Activated CD4-positive, CD25-positive, alpha-beta regulatory T cell treated with anti-CD3 and anti-CD28 coated beads, Interleukin-2, amount 50 U/mL, for 24 hours (primary cell): ENCODE data around the gene GATAD1.
A peak's percentile ranks its signal among the peaks of the same experiment; 100 is the strongest.
"Not testable (repeated sequence)": the region's sequence is repeated elsewhere in the genome, so short reads cannot be mapped to it uniquely, and the experiment has no call there.

Source experiments
- ATAC-seq, 2 donors: fragments of 150-1000 bp; cut with Tn5 transposase; one replicate each; pipeline ENCODE4 v1.10.0; 2021; ENCODE audit warnings: mild to moderate bottlenecking in 1 of 2, moderate library complexity in 1 of 2

GATAD1 gene

GRCh38 chr7:92436612-92437445, 10.5 kb upstream of the GATAD1 start:
- no peak for ATAC-seq

GRCh38 chr7:92437956-92438491, 9.3 kb upstream of the GATAD1 start:
- ATAC-seq: no peak

- ATAC-seq: not testable (repeated sequence)
Measured at GRCh38 chr7:92442720-92443119, 4.6 kb upstream of the GATAD1 start.

- ATAC-seq: no peak
Measured at GRCh38 chr7:92446869-92447344, 375 bp upstream of the GATAD1 start.

GRCh38 chr7:92448205-92448747, 994 bp downstream of the GATAD1 start:
- ATAC-seq: peak; percentile 39 to 42

GRCh38 chr7:92451645-92452044, 4.4 kb downstream of the GATAD1 start:
- ATAC-seq: no peak

- no peak for ATAC-seq
Measured at GRCh38 chr7:92456236-92456635, 9.0 kb downstream of the GATAD1 start.

- no peak for ATAC-seq
Measured at GRCh38 chr7:92460109-92460508, 12.8 kb downstream of the GATAD1 start.

GRCh38 chr7:92460510-92460909, 13.2 kb downstream of the GATAD1 start:
- ATAC-seq: no peak

- ATAC-seq: peak in 1 of 2 donors; percentile 36
Measured at GRCh38 chr7:92461027-92462003, 14.0 kb downstream of the GATAD1 start.

GRCh38 chr7:92462560-92462959, 15.3 kb downstream of the GATAD1 start:
- ATAC-seq: no peak

- no peak for ATAC-seq
Measured at GRCh38 chr7:92464515-92464914, 17.2 kb downstream of the GATAD1 start.

- ATAC-seq: no peak
Measured at GRCh38 chr7:92466682-92467081, 19.4 kb downstream of the GATAD1 start.

GRCh38 chr7:92468589-92468988, 21.3 kb downstream of the GATAD1 start:
- not testable (repeated sequence) for ATAC-seq

GRCh38 chr7:92473989-92474388, 26.7 kb downstream of the GATAD1 start:
- ATAC-seq: not testable (repeated sequence)

GRCh38 chr7:92475261-92475770, 28.0 kb downstream of the GATAD1 start:
- ATAC-seq: not testable (repeated sequence)

- not testable (repeated sequence) for ATAC-seq
Measured at GRCh38 chr7:92475851-92476590, 28.7 kb downstream of the GATAD1 start.

GRCh38 chr7:92477681-92478080, 30.4 kb downstream of the GATAD1 start, which contains the start of gene ERVW-1:
Gene ERVW-1, minus strand, starts transcription at chr7:92477946. Its CDS starts 7,565 bp downstream, at chr7:92470381.
- not testable (repeated sequence) for ATAC-seq

- no peak for ATAC-seq
Measured at GRCh38 chr7:92478095-92478494, 30.8 kb downstream of the GATAD1 start.

GRCh38 chr7:92478711-92479110, 31.4 kb downstream of the GATAD1 start:
- no peak for ATAC-seq

- not testable (repeated sequence) for ATAC-seq
Measured at GRCh38 chr7:92479146-92479545, 31.9 kb downstream of the GATAD1 start.
